Tibial artery (tissue), 4 donors: ENCODE data around the gene DNAJA1.

Source experiments
- DNase-seq, 2 donors: peaks; one replicate each; pipeline ENCODE4 v3.0.0-alpha.2; 2019
- H3K27ac ChIP-seq, 2 donors: fragments of 200-600 bp; sonication (generic) in 1 of 2; 1 replicate in 1 of 2; 2 replicates in 1 of 2; pipeline ENCODE4 v1.5.1; 2018 to 2019; ENCODE audit warnings: mild to moderate bottlenecking in 1 of 2
- H3K27me3 ChIP-seq, 2 donors: fragments of 200-600 bp; sonication (generic) in 1 of 2; one replicate each; pipeline versions ENCODE4 v1.5.1 to v1.6.0; 2016 to 2019
- H3K36me3 ChIP-seq, 3 donors: fragments of 200-600 bp; sonication (generic) in 2 of 3; one replicate each; pipeline ENCODE4 v1.5.1; 2016 to 2019; ENCODE audit warnings: mild to moderate bottlenecking in 2 of 3
- H3K4me1 ChIP-seq, 4 donors: fragments of 200-600 bp; sonication (generic) in 2 of 4; 1 replicate in 3 of 4; 2 replicates in 1 of 4; pipeline ENCODE4 v1.5.1; 2016 to 2019
- H3K4me3 ChIP-seq, 2 donors: fragments of 200-600 bp; sonication (generic) in 1 of 2; 1 replicate in 1 of 2; 2 replicates in 1 of 2; pipeline ENCODE4 v1.5.1; 2018 to 2019; ENCODE audit warnings: mild to moderate bottlenecking in 2 of 2
- H3K9me3 ChIP-seq, 3 donors: fragments of 200-600 bp; sonication (generic) in 1 of 3; one replicate each; pipeline ENCODE4 v1.5.1; 2016 to 2019
- intact Hi-C: fragments of 100-400 bp; cut with DNase I; formaldehyde crosslinking; loops from one replicate; pipeline ENCODE4 v1.15.0; 2023; ENCODE audit warnings: low total_unique reads
- TF ChIP-seq, protein P1 (sequence below), 2 experiments: fragments of 200-600 bp in 1 of 2; fragments of 450-650 bp in 1 of 2; IDR thresholded peaks; one replicate each; pipeline ENCODE4 v1.5.1; 2017 to 2019; ENCODE audit warnings: antibody characterized with exemption in 2 of 2, mild to moderate bottlenecking in 1 of 2, moderate library complexity in 1 of 2

Gene DNAJA1

GRCh38 chr9:33013962-33014664, 11.0 kb upstream of the DNAJA1 start:
- intact Hi-C loops, result no loop called here
- no peak for DNase-seq
- TF ChIP-seq, protein P1, sequence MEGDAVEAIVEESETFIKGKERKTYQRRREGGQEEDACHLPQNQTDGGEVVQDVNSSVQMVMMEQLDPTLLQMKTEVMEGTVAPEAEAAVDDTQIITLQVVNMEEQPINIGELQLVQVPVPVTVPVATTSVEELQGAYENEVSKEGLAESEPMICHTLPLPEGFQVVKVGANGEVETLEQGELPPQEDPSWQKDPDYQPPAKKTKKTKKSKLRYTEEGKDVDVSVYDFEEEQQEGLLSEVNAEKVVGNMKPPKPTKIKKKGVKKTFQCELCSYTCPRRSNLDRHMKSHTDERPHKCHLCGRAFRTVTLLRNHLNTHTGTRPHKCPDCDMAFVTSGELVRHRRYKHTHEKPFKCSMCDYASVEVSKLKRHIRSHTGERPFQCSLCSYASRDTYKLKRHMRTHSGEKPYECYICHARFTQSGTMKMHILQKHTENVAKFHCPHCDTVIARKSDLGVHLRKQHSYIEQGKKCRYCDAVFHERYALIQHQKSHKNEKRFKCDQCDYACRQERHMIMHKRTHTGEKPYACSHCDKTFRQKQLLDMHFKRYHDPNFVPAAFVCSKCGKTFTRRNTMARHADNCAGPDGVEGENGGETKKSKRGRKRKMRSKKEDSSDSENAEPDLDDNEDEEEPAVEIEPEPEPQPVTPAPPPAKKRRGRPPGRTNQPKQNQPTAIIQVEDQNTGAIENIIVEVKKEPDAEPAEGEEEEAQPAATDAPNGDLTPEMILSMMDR (IDR thresholded peaks at IDR 0.05), result no peak
- H3K4me3 ChIP-seq, result no peak overlapping the region
- H3K27ac ChIP-seq, result no peak overlapping the region
- no peaks in the 10 kb centered on the region for H3K4me1 ChIP-seq
- H3K27me3 ChIP-seq, result no peaks in the 10 kb centered on the region
- H3K36me3 ChIP-seq, result no peaks in the 10 kb centered on the region
- no peaks in the 10 kb centered on the region for H3K9me3 ChIP-seq

DNA sequence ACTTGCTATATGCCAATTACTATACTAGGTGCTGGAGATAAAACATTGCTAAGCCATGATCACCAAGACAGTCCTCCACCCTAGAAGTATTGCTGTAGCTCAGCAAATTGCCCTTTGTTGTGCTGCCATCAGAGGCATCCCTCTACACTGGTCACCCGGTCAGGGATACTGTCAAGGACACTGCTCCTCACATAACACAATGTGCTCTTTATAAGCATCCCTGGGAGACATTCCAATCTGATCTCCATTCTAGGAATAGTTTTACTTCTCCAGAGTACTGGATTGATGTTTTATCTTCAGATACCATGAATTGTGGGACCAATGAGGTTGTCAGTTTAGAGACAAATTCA, 10.4 kb upstream of the DNAJA1 start:
- TF ChIP-seq, protein P1 (IDR thresholded peaks at IDR 0.05), result no peak
- H3K27me3 ChIP-seq, result no peaks in the 10 kb centered on the region
- H3K36me3 ChIP-seq, result peaks cover 0 to 3% (median 0%) of the 10 kb centered on the region in 3 donors
- H3K4me1 ChIP-seq, result no peaks in the 10 kb centered on the region
- no peak overlapping the region for H3K27ac ChIP-seq
- intact Hi-C loops, result no loop called here
- no peak for DNase-seq
- no peak overlapping the region for H3K4me3 ChIP-seq
- H3K9me3 ChIP-seq, result no peaks in the 10 kb centered on the region

DNA sequence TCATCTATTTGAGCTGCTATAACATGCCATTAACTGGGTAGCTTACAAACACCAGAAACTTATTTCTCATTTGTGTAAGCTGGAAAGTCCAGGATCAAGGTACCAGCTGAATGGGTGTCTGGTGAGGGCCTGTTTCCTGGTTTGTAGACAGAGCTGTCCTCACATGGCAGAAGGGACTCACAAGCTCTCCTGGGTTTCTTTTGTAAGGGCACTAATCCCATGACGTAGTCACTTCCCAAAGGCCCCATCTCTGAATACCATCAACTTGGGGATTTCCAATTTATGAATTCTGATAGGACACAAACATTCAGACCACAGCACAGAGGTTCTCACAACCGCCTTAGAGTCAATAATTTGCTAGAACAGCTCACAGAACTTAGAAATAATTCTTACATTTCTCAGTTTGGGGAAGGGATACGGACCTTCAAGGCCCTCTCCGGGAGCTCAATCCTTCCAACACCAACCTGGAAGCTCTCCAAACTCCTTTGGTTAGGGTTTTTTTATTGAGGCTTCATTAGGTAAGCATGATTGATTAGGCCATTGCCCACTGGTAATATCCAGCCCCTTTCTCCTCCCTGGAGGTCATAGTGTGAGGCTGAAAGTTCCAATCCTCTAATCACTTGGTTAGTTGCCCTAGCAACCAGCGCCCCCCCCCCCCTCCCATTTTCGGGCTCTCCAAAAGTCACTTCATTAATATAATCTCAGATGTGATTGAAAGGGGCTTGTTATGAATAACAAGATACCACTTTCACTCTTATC, 7.6 kb upstream of the DNAJA1 start:
- no peak overlapping the region for H3K27ac ChIP-seq
- no peaks in the 10 kb centered on the region for H3K9me3 ChIP-seq
- no peaks in the 10 kb centered on the region for H3K27me3 ChIP-seq
- DNase-seq, result no peak
- intact Hi-C loops, result no loop called here
- peaks cover 0 to 8% (median 0%) of the 10 kb centered on the region in 3 donors for H3K36me3 ChIP-seq
- TF ChIP-seq, protein P1 (IDR thresholded peaks at IDR 0.05), result no peak
- no peaks in the 10 kb centered on the region for H3K4me1 ChIP-seq
- no peak overlapping the region for H3K4me3 ChIP-seq

DNA sequence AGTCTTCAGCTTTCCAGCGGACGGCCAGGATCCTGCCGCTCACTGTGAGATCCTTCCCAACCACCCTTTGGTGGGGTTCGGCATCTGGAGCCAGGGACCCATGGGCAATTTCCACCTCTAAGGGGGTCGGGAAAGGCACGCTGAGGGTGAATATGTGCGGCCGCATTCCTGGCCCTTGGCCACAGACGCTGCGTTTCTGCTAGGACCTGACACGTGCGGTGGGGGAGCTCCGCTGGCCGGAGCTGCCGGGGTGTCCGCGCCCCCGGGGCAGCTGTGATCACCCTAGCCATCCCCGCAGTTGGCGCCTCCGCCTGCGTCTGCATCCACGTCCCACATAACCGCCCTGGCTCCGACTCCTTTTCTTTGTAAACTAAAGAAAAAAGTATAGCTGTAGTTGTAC, 5.3 kb upstream of the DNAJA1 start:
- no peak overlapping the region for H3K27ac ChIP-seq
- intact Hi-C loops, result no loop called here
- TF ChIP-seq, protein P1 (IDR thresholded peaks at IDR 0.05), result no peak
- H3K36me3 ChIP-seq, result peaks cover 0 to 8% (median 0%) of the 10 kb centered on the region in 3 donors
- H3K4me3 ChIP-seq, result no peak overlapping the region
- DNase-seq, result no peak
- H3K27me3 ChIP-seq, result no peaks in the 10 kb centered on the region
- no peaks in the 10 kb centered on the region for H3K9me3 ChIP-seq
- peaks cover 0 to 10% (median 8%) of the 10 kb centered on the region in 4 donors for H3K4me1 ChIP-seq

- intact Hi-C loops, result no loop called here
- TF ChIP-seq, protein P1 (IDR thresholded peaks at IDR 0.05), result no peak
- DNase-seq, result no peak
- no peak overlapping the region for H3K4me3 ChIP-seq
- H3K36me3 ChIP-seq, result peaks cover 0 to 13% (median 7%) of the 10 kb centered on the region in 3 donors
- no peaks in the 10 kb centered on the region for H3K27me3 ChIP-seq
- no peaks in the 10 kb centered on the region for H3K9me3 ChIP-seq
- peak overlapping the region in 1 of 2 donors; percentile 2 for H3K27ac ChIP-seq
- peaks cover 0 to 22% (median 13%) of the 10 kb centered on the region in 4 donors for H3K4me1 ChIP-seq
Measured at GRCh38 chr9:33022303-33022702, 2.8 kb upstream of the DNAJA1 start.
